ENCODE results near the gene C10orf143. TPM values are rescaled to one million over a fixed set of nuclear protein-coding genes. Genes with fewer than 3 reads are reported as not detected.

The C10orf143 gene
- total and polyA plus RNA-seq, 2 of the 8 experiments (the other 6 are each of a cell fraction or from before 2014, with no cell fraction given) = 1.6 to 2.0 TPM

GRCh38 chr10:130047336-130047735, 63.3 kb downstream of the C10orf143 start:
- no peak overlapping the region for H2BK12ac ChIP-seq (ENCODE audit: low read depth, low read length)
- H3K4me2 ChIP-seq (ENCODE audit: insufficient read depth in 1 of 2, low read depth in 2 of 2, low read length in 2 of 2) = no peak overlapping the region
- no peaks in the 10 kb centered on the region for H3K36me3 ChIP-seq (ENCODE audit: control insufficient read depth in 2 of 4, insufficient read depth in 4 of 4, low read length in 3 of 4)
- POLR2A ChIA-PET (ENCODE audit: partially characterized antibody) = no interaction called here
- no peak overlapping the region for H2BK15ac ChIP-seq (ENCODE audit: low read length)
- no peaks in the 10 kb centered on the region; a peak in 1 of 4 replicates for H3K9me3 ChIP-seq (ENCODE audit: insufficient read depth in 2 of 2, low read depth in 1 of 2, low read length in 1 of 2)
- H3K4me1 ChIP-seq (replicated peaks in 1 of 4; ENCODE audit: control insufficient read depth in 3 of 4, insufficient read depth in 4 of 4, low read length in 3 of 4) = peaks cover 0 to 4% (median 0%) of the 10 kb centered on the region in 4 experiments; a peak in 2 of 7 replicates
- no peak overlapping the region for H2AK5ac ChIP-seq (ENCODE audit: low read depth, low read length)
- H2BK5ac ChIP-seq (ENCODE audit: low read depth, low read length) = no peak overlapping the region
- 0 out of 7 replicates have a peak, but pooled peaks cover 0 to 2% (median 0%) of the 10 kb centered on the region in 4 experiments for H3K27me3 ChIP-seq (replicated peaks in 1 of 4; ENCODE audit: control insufficient read depth in 3 of 4, extremely low read depth in 1 of 4, insufficient read depth in 3 of 4, low read length in 3 of 4)
- H3K18ac ChIP-seq (ENCODE audit: extremely low read depth, low read length) = no peak overlapping the region
- no peak overlapping the region for H4K8ac ChIP-seq (ENCODE audit: extremely low read depth, insufficient read depth, low read length)
- no peaks in the 10 kb centered on the region for H3K79me1 ChIP-seq (ENCODE audit: low read depth, low read length)
- CTCF ChIA-PET (ENCODE audit: partially characterized antibody) = interaction anchor here (0.6 to 2.4 kb wide), 10 partner anchors 10 to 1016 kb away, joined by 3 to 11 read pairs (median 4); no protein-coding TSS in a partner anchor
- no peak overlapping the region for H3K14ac ChIP-seq (ENCODE audit: insufficient read length)
- DNase-seq (ENCODE audit: low read depth in 1 of 2, low spot score in 2 of 2) = peak in 1 of 2 experiments; percentile 32
- no peak overlapping the region for H3K9ac ChIP-seq (replicated peaks in 1 of 4; ENCODE audit: extremely low read depth in 1 of 4, low read depth in 3 of 4, low read length in 3 of 4)
- no peak overlapping the region for H3K4ac ChIP-seq (replicated peaks; ENCODE audit: insufficient read length, low read depth, low read length)
- no peak overlapping the region for H3K56ac ChIP-seq (replicated peaks; ENCODE audit: insufficient read length, low read depth, low read length)
- no peak overlapping the region for H2BK20ac ChIP-seq (ENCODE audit: low read length)
- H2AFZ ChIP-seq (ENCODE audit: low read length) = no peak overlapping the region
- no peak overlapping the region for H3K23ac ChIP-seq (ENCODE audit: insufficient read length)
- no peak for FAIRE-seq
- no peak overlapping the region for H3K27ac ChIP-seq (ENCODE audit: low read depth, low read length)
- no peak overlapping the region for H3K4me3 ChIP-seq (ENCODE audit: extremely low read depth in 1 of 4, insufficient read depth in 2 of 4, low read depth in 3 of 4, low read length in 4 of 4)
- H4K20me1 ChIP-seq (replicated peaks in 1 of 2; ENCODE audit: control insufficient read depth in 1 of 2, insufficient read depth in 2 of 2, low read length in 2 of 2) = no peaks in the 10 kb centered on the region
- H4K5ac ChIP-seq (ENCODE audit: insufficient read length, low read depth, low read length) = no peak overlapping the region
- 94% methylated on average over 9 of the region's 10 CpGs; no CpG with 5 or more reads in 1 of the 2 experiments for WGBS, 2 experiments (ENCODE audit: extremely low coverage in 1 of 2, insufficient coverage in 1 of 2, insufficient read length in 1 of 2, insufficient replicate concordance in 2 of 2, low coverage in 1 of 2, low lambda C conversion rate in 2 of 2, missing lambda C conversion rate in 1 of 2)
- no peak overlapping the region for H4K91ac ChIP-seq (replicated peaks; ENCODE audit: insufficient read length, low read length)
- no peaks in the 10 kb centered on the region for H3K79me2 ChIP-seq (ENCODE audit: control insufficient read depth in 1 of 2, insufficient read depth in 2 of 2, low read length in 2 of 2)
- H3K23me2 ChIP-seq (ENCODE audit: low read depth, low read length) = no peaks in the 10 kb centered on the region
- H2BK120ac ChIP-seq (replicated peaks; ENCODE audit: low read depth, low read length) = no peak overlapping the region
- TF ChIP-seq KDM5A (IDR thresholded peaks at IDR 0.05; ENCODE audit: low read length) = no peak
- no peak for TF ChIP-seq SP4 (IDR thresholded peaks at IDR 0.05; ENCODE audit: low read length)
- no peak for TF ChIP-seq RXRA (IDR thresholded peaks at IDR 0.05; ENCODE audit: insufficient read depth, low read depth, low read length)
- TF ChIP-seq BCL11A (IDR thresholded peaks at IDR 0.05; ENCODE audit: low read depth in 2 of 2, low read length in 2 of 2) = no peak
- TF ChIP-seq KDM4A (IDR thresholded peaks at IDR 0.05; ENCODE audit: low read depth, low read length, severe bottlenecking) = no peak
- no peak for TF ChIP-seq GTF2F1 (IDR thresholded peaks at IDR 0.05; ENCODE audit: borderline replicate concordance, low read depth, low read length)
- no peak for TF ChIP-seq KDM1A (IDR thresholded peaks at IDR 0.05; ENCODE audit: borderline replicate concordance, low read length)
- no peak for TF ChIP-seq EZH2 (IDR thresholded peaks at IDR 0.05; ENCODE audit: low read depth, low read length, severe bottlenecking)
- TF ChIP-seq FOSL1 (IDR thresholded peaks at IDR 0.05; ENCODE audit: insufficient read depth, low read depth, low read length) = no peak
- no peak for TF ChIP-seq MAFK (IDR thresholded peaks at IDR 0.05; ENCODE audit: low read depth, low read length)

Data from H1 (cell line).